GM19240 (cell line): ENCODE measurements around the gene CYP2U1.
"Not testable (repeated sequence)": the region's sequence is repeated elsewhere in the genome, so short reads cannot be mapped to it uniquely, and the experiment has no call there.

Experiments
- DNase-seq: peaks from one replicate; pipeline ENCODE4 v3.0.0; 2011; ENCODE audit warnings: low spot score; ENCODE audit not compliant: insufficient read length

Gene CYP2U1

DNA sequence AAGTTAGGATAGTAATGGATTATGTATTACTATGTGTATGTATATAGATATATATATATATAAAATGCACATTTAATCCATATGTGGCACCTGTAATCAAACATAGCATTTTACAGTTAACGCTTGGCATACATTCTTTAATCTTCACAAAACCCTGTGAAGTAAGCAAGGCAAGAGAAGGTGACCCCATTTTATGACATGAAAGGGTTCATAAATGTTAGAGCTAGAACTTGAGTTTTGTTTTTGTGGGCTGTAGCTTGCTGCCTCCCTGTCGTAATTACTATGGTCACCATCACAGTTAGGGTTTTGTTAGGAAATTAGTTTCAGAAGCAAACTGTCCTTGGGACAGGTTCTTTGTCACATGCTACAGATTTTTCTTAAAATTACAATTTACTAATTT lies 13.8 kb upstream of the CYP2U1 start:
- no peak for DNase-seq

DNA sequence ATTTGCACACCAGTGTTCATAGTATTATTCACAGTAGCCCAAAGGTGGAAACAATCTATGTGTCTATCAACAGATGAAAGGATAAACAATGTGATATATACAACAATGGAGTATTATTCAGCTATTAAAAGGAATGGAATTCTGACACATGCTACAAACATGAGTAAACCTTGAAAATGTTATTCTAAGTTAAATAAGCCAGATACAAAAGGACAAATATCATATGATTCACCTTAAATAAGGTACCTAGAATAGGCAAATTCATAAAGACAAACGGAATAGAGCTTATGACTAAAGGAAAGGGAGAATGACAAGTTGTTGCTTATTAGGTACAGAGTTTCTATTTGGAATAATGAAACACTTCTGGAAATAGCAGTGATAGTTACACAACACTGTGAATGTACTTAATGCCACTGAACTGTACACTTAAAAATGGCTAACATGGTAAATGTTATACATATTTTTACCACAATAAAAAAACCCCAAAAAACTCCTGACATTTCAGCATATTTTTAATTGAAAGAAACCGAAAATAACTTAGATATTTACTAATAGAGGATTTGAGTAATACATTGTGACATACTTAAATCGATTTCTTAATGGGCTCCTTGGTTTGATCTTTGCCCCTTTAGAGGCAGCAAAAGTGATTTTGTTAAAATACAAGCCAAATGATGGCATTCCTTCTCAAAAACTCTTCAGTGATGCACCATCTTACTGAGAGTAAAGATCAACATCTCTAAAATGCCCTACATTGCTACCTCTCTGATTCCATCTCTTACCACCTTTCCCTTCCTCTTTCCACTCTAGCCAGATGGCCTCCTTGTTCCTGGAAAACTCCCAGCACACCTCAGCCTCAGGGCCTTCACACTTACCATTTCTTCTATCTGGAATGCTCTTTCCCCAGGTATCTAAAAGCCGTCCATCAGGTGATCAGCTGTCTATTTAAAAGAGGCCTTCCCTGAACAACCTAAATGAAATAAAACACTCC lies 8.6 kb upstream of the CYP2U1 start:
- no peak for DNase-seq

DNA sequence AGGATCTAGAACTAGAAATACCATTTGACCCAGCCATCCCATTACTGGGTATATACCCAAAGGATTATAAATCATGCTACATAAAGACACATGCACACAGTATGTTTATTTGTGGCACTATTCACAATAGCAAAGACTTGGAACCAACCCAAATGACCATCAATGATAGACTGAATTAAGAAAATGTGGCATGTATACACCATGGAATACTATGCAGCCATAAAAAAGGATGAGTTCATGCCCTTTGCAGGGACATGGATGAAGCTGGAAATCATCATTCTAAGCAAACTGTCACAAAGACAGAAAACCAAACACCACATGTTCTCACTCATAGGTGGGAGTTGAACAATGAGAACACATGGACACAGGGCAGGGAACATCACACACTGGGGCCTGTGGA lies 5.6 kb upstream of the CYP2U1 start:
- not testable (repeated sequence) for DNase-seq

DNA sequence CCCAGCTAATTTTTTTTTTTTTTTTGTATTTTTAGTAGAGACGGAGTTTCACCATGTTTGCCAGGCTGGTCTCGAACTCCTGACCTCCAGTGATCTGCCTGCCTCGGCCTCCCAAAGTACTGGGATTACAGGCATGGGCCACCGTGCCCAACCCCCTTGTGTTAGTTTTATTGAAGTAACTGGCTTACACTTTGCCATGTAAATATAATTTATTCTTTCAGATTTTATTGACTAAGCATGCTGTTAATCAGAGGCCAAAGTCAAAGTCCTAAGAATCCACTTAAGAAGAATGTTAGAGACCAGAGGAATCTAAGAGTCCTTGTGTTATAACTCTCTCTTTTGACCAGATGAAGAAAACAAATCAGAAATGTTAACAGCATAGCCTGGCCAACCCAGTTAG lies 4.5 kb upstream of the CYP2U1 start:
- DNase-seq, result not testable (repeated sequence)

DNA sequence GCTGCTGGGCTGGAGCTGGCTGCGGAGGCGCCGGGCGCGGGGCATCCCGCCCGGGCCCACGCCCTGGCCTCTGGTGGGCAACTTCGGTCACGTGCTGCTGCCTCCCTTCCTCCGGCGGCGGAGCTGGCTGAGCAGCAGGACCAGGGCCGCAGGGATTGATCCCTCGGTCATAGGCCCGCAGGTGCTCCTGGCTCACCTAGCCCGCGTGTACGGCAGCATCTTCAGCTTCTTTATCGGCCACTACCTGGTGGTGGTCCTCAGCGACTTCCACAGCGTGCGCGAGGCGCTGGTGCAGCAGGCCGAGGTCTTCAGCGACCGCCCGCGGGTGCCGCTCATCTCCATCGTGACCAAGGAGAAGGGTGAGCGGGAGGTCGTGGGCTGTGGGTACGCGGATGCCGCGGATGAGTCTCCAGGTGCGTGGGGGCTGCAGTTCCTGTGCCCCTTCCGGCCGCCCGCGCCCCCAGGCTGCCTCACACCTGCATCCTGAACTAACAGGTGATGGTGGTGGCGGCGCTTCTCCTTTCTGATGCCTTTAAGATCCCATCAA lies 499 bp downstream of the CYP2U1 start:
- DNase-seq, result no peak

DNA sequence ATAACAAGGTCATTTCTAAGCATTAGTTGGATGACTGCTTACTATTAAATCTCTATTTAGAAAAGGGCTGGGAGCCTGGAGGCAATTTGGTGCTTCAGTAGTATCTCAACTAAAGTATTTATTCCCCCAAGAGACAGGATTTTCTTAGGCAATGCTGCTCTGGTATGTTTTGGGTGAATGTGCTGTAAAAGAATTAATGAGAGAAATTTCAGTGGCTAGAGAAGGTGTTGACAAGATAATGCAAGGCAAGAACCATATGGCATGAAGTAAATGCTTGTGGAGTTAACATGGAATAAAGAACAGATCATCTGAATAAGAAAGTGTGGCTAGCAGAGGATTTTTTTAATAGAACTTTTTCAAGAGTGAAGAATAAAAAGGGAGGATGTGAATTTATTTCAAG lies 3.9 kb downstream of the CYP2U1 start:
- no peak for DNase-seq

DNA sequence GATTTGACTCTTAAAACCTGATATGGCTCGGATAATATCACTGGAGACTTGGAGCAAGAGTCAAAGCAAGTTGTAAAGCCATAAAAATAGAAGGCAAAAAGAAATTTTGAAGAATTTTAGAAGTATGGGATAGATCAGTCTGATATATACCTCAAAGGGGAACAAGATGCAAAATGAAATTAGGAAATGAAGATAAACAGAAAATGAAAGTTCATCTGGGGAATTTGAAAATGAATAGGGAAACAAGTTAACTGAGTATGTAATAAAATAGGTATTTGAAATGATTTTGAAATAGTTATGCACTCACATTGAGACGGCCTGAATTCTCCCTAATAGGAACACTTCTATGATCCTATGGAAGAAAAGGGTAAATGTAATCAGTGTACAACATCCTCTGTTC lies 5.7 kb downstream of the CYP2U1 start:
- no peak for DNase-seq

DNA sequence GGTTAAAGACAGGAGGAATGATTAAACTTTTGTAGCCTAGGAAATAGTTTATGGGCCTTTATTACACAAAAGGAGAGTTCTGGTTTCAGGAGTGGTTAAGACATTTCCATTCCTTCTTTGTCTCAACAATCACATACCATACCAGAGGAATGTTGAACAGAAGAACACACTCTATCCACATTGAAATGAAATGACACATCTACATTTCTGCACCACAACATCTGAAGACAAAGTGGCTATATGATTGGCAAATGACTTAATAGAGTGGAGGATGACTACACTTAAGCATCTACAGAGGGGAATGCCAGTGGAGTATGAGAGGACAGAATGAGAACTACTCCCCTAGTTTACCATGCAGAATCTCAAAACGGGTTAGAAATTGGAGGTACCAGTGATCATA lies 8.0 kb downstream of the CYP2U1 start:
- no peak for DNase-seq

DNA sequence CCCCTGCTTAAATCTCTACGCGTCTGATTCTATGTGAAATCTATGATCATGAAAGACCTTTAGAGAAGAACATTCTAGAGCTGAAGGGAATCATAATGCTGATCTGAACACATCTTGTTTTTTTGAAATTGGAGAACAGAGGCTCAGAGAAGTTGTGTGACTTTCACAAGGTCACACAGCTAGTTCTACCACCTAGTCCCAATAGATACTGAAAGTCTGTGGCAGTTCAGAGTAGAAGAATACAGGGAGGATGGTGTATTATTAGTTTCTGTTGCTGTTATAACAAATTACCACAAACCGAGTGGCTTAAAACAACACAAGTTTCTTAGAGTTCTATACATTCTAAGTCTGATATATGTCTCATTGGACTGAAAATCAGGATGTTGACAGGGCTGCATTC lies 14.5 kb downstream of the CYP2U1 start:
- no peak for DNase-seq

DNA sequence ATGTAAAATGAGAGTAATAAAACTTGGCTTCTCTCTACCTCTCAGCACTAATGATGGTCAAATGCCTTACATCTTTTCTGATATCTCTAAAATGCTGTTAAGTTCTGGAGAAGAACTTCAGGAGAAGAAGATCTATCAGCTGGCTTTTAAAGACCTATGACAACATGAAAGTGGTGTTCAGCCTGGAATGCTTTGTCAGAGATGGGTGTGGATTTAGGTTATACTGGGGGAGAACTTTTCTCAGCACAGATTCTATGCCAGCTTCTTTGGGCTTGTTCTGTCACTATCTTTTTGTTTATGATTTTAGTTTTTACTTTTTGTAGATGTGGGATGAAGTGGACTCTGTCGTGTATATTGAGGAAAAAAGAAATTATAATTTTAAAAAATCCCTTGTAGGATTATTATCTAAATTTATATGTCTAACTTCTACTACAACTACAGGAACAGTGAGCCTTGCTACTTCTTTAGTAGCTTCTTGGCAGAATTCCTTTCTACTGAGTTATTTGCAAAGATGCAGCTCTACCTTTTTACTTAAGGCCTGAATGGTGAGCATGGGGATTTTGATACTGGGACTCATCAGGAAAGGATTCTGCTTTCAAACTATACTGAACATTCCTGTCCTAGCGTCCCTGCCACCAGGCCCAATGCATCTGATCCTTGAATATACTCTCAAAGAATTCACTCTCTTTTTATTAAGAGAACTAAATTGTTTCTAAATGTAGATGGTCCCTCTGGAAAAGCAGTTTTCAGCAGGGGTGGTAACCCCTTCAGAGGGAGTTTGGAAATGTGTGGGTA lies 19.6 kb downstream of the CYP2U1 start:
- DNase-seq, result no peak

DNA sequence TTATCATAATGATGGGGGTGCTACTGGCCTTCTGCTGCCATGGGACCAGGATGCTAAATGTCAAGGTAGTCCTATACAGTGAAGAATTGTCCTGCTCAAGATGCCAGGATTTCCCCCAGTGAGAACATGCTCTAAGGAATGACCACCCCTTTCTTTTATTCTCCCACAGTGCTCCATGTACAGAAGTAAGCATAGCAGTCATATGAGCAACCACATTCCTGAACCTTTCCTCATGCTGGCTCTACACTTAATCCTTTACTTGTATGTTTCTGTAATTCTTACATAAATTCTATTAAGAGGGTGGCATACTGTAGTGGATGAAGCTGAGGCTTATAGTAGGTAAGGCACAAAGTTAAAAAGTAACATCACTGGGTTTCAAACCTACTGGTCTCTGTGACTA lies 20.2 kb downstream of the CYP2U1 start:
- DNase-seq, result no peak

DNA sequence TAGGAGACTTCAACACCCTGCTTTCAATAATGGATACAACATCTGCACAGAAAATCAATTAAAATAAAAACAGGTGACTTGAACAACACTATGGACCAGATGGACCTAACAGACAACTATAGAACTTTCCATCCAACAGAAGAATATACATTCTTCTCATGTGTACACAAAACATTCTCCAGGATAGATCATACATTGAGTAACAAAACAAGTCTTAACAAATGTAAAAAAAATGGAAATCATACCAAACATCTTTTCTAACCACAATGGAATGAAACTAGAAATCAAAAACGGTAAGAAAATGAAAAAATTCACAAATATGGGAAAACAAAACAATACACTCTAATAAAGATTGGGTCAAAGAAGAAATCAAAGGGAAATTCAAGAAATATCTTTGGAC lies 24.7 kb downstream of the CYP2U1 start:
- no peak for DNase-seq

DNA sequence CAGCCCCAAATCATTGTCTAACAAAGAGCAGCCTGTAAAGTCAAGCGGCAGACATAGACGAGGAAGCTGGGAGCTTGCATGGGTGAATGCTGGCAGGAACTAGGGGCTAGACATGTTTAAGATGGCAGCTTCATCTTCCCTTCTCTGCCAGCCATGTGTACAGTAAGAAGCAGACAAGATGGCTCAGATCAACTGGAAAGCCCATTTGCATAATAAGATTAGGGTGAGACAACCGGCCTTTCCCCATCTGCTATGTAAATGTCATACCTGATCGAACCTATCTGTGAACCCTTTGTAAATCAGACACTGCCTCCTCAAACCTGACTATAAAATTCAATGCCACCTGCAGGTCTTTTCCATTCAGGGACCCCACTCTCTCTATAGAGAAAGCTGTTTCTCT lies 35.6 kb downstream of the CYP2U1 start:
- DNase-seq, result no peak

DNA sequence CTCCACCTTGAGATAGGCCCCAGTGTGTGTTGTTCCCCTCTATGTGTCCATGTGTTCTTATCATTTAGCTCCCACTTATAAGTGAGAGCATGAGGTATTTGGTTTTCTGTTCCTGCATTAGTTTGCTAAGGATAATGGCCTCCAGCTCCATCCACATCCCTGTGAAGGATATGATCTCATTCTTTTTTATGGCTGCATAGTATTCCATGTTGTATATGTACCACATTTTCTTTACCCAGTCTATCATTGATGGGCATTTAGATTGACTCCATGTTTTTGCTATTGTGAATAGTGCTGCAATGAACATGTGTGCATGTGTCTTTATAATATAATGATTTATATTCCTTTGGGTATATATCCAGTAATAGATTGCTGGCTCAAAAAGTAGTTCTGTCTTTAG lies 36.2 kb downstream of the CYP2U1 start:
- DNase-seq, result not testable (repeated sequence)

DNA sequence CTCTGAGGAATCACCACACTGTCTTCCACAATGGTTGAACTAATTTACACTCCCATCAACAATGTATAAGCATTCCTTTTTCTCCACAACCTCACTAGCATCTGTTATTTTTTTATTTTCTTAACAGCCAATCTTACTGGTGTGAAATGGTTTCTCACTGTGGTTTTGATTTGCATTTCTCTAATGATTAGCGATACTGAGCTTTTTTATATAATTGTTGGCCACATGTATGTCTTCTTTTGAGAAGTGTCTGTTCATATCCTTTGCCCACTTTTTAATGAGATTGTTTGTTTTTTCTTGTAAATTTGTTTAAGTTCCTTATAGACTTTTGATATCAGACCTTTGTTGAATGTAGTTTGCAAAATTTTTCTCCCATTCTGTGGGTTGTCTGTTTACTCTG lies 36.6 kb downstream of the CYP2U1 start:
- not testable (repeated sequence) for DNase-seq

DNA sequence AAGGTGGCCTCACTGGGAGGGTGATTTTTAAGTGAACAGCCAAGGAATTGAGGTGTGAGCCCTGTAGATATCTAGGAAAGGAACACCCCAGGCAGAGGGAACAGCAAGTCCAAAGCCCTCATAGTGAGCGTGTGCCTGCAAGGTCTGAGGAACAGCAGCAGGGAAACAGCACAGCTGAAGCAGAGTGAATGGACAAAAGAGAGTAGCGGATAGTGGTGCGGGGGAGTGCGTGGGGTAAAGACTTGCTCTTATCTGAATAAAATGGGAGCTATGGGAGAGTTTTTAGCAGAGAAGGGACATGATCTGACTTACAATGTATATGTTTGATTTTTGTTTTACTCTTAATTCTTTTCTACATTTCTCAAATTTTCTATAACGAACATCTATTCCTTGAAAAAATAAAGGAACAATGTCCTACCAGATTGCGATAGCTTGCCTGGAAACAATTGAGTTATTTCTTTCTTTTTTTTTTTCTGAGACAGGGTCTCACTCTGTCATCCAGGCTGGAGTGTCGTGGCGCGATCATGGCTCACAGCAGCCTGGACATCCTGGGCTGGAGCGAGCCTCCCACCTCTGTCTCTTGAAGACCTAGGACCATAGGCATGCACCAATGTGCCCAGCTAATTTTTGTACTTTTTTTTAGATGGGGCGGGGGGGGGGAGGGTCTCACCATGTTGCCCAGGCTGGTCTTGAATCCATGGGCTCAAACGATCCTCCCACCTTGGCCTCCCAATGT lies 38.9 kb downstream of the CYP2U1 start:
- no peak for DNase-seq

DNA sequence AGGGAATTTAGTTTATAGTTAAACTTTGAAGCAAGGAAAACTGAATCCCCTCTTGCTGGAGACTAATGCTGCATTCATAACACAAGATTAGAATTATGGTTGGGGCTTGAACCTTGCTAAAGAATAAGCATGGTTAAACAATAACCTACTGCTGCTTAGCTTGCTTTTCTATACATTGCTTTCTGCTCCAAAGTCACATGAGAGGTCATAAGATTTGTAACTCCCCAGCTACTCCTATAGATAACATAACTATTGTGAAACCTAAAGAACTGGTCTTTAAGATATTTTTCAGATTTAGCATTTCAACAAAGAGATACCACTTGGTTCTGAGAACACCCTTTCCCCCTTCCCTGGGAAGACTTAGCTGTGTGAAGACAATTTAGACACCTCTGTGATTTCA lies 41.3 kb downstream of the CYP2U1 start:
- no peak for DNase-seq

DNA sequence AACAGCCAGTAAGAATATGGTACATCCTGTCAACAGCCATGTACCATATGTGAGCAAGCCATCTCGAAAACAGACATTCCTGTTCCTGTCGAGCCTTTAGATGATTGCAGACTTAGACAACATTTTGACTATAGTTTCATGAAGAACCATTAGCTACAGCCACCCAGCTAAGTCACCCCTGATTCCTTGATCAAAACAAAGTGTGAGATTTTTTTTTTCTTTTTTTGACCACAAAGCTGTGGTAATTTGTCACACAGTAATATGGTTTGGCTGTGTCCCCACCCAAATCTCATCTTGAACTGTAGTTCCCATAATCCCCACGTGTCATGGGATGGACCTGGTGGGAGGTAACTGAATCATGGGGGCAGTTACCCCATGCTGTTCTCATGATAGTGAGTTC lies 43.2 kb downstream of the CYP2U1 start:
- no peak for DNase-seq

DNA sequence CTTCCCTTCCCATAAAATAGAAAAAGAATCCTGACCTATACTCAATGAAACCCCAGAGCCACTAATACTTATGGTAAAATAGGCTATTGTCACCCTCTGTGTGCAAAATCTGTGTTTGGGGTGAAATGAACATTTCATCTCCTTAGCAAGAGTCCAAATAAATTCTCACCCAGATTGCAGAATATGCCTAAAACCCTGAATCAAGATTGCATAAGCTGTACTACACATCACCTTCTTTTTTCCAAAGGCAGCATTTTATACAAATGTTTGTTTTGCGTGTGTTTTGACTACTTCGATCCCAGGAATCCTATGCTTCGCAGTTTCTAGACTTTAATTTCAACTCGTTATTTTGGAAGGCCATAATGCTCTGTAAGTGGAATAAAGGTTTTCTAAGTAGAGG lies 46.1 kb downstream of the CYP2U1 start:
- no peak for DNase-seq

DNA sequence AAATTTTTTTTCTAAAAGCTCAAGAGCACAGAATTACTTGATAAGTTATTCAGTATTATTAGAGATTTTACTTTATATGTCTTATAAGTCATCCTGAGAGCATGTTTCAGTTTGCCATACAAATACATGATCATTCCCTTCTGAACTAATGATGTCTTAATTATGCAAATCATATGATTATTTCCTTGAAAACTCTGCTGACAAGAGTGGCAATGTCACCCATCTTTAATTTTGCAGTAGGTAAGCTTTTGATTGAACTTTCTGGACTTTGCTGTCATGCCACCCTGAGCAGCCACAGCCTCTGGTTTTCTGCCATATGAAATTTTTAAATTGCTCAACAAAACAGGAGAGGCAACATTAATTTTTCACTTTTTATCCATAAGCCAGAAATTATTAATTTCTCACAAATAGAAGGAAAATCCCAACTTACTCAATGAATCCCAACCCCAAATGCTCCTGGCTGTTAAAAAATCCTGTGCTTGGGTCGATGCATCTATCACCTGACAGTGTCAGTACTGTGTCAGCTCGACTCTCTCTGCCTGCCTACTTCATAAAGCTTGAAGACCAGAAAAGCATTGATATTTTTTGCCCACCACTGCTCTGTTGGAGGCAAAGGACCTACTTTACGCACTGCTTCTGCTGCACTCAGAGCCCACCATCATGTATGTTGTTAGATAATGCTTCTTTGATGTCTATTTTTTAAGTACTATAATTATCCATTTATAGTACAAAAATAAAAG lies 46.8 kb downstream of the CYP2U1 start:
- no peak for DNase-seq
